ENCODE measurements around the gene TWNK. TPM values are rescaled to one million over a fixed set of nuclear protein-coding genes. Genes with fewer than 3 reads are reported as not detected.

TWNK gene
- total and polyA plus RNA-seq, 9 of the 15 experiments (the other 6 are each of a cell fraction or from before 2014, with no cell fraction given): 11.6 to 34.7 (median 17.4) TPM

DNA sequence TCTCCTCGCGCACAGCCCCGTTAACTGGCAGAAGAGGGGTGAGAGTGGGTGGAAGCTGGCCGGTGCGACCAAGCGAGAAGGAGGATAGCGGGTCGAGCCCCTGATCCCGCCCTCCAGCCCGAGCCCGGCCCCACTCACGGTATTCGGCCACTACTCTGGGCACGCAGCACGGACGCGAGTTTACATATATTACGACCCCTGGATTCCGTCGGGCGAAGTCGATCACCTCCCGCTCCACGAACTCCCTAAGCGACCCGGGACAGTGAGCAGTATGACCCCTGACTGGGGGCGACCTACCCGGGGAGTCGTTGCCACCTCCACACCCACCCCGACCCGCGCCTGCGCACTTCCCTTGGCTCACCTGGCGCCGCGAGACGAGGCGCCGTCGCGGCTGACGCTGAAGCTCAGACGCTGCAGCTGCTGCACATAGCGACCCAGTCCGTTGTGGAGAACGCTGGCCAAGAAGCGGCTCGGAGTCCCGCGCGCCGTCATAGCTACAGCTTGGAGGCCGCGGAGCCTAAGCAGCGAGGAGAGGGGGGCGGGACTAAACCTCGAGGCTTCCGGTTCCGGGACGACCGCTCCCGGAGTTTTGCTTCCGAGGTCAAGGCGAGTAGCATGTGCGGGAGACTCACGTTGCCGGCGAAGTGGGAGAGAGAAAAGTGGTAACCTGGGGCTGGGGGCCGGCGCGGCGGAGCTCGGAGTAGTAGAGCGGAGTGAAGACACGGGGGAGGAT is at the start of gene TWNK, which contains the start of gene MRPL43 (continued):
- TF ChIP-seq, protein P1, sequence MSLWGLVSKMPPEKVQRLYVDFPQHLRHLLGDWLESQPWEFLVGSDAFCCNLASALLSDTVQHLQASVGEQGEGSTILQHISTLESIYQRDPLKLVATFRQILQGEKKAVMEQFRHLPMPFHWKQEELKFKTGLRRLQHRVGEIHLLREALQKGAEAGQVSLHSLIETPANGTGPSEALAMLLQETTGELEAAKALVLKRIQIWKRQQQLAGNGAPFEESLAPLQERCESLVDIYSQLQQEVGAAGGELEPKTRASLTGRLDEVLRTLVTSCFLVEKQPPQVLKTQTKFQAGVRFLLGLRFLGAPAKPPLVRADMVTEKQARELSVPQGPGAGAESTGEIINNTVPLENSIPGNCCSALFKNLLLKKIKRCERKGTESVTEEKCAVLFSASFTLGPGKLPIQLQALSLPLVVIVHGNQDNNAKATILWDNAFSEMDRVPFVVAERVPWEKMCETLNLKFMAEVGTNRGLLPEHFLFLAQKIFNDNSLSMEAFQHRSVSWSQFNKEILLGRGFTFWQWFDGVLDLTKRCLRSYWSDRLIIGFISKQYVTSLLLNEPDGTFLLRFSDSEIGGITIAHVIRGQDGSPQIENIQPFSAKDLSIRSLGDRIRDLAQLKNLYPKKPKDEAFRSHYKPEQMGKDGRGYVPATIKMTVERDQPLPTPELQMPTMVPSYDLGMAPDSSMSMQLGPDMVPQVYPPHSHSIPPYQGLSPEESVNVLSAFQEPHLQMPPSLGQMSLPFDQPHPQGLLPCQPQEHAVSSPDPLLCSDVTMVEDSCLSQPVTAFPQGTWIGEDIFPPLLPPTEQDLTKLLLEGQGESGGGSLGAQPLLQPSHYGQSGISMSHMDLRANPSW (CRISPR knock-in tag; IDR thresholded peaks at IDR 0.05): no peak
- TF ChIP-seq TCF7L2 (IDR thresholded peaks at IDR 0.05; ENCODE audit: low read depth, low read length) (no peak), ZNF217 (CRISPR knock-in tag; IDR thresholded peaks at IDR 0.05) (no peak), ZNF395 (CRISPR knock-in tag; IDR thresholded peaks at IDR 0.05) (peak; percentile 43; the same call in 1 of the 2 replicates), ZNF778 (CRISPR knock-in tag; IDR thresholded peaks at IDR 0.05) (no peak), SP2 (IDR thresholded peaks at IDR 0.05; ENCODE audit: extremely low read depth, low read depth, low read length, poor library complexity, severe bottlenecking) (peak; percentile 20), NFIX (CRISPR knock-in tag; IDR thresholded peaks at IDR 0.05; ENCODE audit: low read depth) (no peak), HNRNPH1 (optimal IDR thresholded peaks at IDR 0.05; ENCODE audit: low read depth, low read length) (no peak), SNRNP70 (optimal IDR thresholded peaks at IDR 0.05; ENCODE audit: low read depth, low read length) (no peak), STAG1 (CRISPR knock-in tag; IDR thresholded peaks at IDR 0.05; ENCODE audit: borderline replicate concordance) (no peak), GATAD2B (IDR thresholded peaks at IDR 0.05; ENCODE audit: borderline replicate concordance) (no peak), RBM15 (IDR thresholded peaks at IDR 0.05; ENCODE audit: insufficient read depth, low read length) (no peak), MAFK (IDR thresholded peaks at IDR 0.05; ENCODE audit: low read length) (no peak), MNT (conservative IDR thresholded peaks at IDR 0.05) (peak; percentile 99 to 100), ZC3H8 (IDR thresholded peaks at IDR 0.05) (no peak)
- TF ChIP-seq, protein P2, sequence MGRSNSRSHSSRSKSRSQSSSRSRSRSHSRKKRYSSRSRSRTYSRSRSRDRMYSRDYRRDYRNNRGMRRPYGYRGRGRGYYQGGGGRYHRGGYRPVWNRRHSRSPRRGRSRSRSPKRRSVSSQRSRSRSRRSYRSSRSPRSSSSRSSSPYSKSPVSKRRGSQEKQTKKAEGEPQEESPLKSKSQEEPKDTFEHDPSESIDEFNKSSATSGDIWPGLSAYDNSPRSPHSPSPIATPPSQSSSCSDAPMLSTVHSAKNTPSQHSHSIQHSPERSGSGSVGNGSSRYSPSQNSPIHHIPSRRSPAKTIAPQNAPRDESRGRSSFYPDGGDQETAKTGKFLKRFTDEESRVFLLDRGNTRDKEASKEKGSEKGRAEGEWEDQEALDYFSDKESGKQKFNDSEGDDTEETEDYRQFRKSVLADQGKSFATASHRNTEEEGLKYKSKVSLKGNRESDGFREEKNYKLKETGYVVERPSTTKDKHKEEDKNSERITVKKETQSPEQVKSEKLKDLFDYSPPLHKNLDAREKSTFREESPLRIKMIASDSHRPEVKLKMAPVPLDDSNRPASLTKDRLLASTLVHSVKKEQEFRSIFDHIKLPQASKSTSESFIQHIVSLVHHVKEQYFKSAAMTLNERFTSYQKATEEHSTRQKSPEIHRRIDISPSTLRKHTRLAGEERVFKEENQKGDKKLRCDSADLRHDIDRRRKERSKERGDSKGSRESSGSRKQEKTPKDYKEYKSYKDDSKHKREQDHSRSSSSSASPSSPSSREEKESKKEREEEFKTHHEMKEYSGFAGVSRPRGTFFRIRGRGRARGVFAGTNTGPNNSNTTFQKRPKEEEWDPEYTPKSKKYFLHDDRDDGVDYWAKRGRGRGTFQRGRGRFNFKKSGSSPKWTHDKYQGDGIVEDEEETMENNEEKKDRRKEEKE (IDR thresholded peaks at IDR 0.05; ENCODE audit: borderline replicate concordance in 1 of 2, control insufficient read depth in 1 of 2, low read depth in 2 of 2, low read length in 1 of 2): no peak
- TF ChIP-seq, protein P3, sequence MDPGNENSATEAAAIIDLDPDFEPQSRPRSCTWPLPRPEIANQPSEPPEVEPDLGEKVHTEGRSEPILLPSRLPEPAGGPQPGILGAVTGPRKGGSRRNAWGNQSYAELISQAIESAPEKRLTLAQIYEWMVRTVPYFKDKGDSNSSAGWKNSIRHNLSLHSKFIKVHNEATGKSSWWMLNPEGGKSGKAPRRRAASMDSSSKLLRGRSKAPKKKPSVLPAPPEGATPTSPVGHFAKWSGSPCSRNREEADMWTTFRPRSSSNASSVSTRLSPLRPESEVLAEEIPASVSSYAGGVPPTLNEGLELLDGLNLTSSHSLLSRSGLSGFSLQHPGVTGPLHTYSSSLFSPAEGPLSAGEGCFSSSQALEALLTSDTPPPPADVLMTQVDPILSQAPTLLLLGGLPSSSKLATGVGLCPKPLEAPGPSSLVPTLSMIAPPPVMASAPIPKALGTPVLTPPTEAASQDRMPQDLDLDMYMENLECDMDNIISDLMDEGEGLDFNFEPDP (CRISPR knock-in tag; IDR thresholded peaks at IDR 0.05): no peak

Measured in K562 (cell line).